Measurements from ENCODE around the gene ACAD9. TPM values are rescaled to one million over a fixed set of nuclear protein-coding genes. Genes with fewer than 3 reads are reported as not detected.
"Not testable (repeated sequence)": the region's sequence is repeated elsewhere in the genome, so short reads cannot be mapped to it uniquely, and the experiment has no call there.

Gene ACAD9
- polyA plus RNA-seq, 3 donors = 21.9 to 27.7 (median 25.6) TPM

DNA sequence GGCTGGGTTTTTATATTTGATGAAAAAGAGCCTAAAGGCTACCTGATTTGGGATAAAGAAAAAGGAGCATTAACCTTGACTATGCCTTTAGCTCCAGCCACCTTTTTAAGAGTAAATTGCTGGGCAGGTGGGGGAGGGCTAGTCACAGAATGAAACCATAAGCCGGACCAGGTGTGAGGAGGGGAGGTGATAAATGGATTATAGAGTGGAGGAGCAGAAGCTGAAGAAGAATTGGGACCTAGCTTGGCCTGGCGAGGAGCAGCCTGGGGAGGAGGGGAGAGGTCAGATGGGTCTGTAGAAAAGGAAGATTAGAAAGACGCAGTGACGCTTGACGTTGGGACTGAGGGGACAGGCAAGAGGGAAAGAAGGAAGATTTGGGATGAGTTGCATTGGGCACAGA, 46.4 kb upstream of the ACAD9 start:
- H4K20me1 ChIP-seq (ENCODE audit: insufficient read depth, low read length); H3K79me2 ChIP-seq (ENCODE audit: insufficient read depth, low read length); H3K4me3 Mint-ChIP-seq; H3K4me1 ChIP-seq (ENCODE audit: control insufficient read depth in 1 of 2, insufficient read depth in 2 of 2, low read length in 2 of 2); H3K4me1 Mint-ChIP-seq; H3K27me3 ChIP-seq (ENCODE audit: control insufficient read depth in 2 of 2, insufficient read depth in 2 of 2, low read length in 2 of 2); H3K27ac ChIP-seq (ENCODE audit: low read depth in 1 of 2, low read length in 2 of 2); H3K27ac Mint-ChIP-seq; DNase-seq; H2AFZ ChIP-seq (ENCODE audit: insufficient read depth, low read depth, low read length, poor library complexity, severe bottlenecking); H3K9me3 ChIP-seq (replicated peaks in 1 of 2; ENCODE audit: control insufficient read depth in 1 of 2, insufficient read depth in 1 of 2, low read length in 2 of 2); H3K9ac ChIP-seq (ENCODE audit: insufficient read depth, low read length, poor library complexity, severe bottlenecking); intact Hi-C loops (cut with micrococcal nuclease); H3K4me2 ChIP-seq (replicated peaks; ENCODE audit: extremely low read depth, low read length, poor library complexity, severe bottlenecking); H3K36me3 Mint-ChIP-seq; H3K36me3 ChIP-seq (replicated peaks in 1 of 2; ENCODE audit: control insufficient read depth in 1 of 2, insufficient read depth in 2 of 2, low read length in 2 of 2); H3K27me3 Mint-ChIP-seq (ENCODE audit: low read depth in 3 of 3); H3K4me3 ChIP-seq (replicated peaks in 1 of 3; ENCODE audit: low read depth in 2 of 3, low read length in 3 of 3); H3K9me3 Mint-ChIP-seq: not testable (repeated sequence)
- whole genome bisulfite sequencing (ENCODE audit: insufficient coverage) = 96% methylated on average over 5 of the region's 5 CpGs

GRCh38 chr3:128835096-128835495, 44.3 kb upstream of the ACAD9 start:
- Histone ChIP-seq H3K4me1 (ENCODE audit: control insufficient read depth in 1 of 2, insufficient read depth in 2 of 2, low read length in 2 of 2) (no peaks in the 10 kb centered on the region), H3K36me3 (replicated peaks in 1 of 2; ENCODE audit: control insufficient read depth in 1 of 2, insufficient read depth in 2 of 2, low read length in 2 of 2) (no peaks in the 10 kb centered on the region), H3K79me2 (ENCODE audit: insufficient read depth, low read length) (no peaks in the 10 kb centered on the region), H3K27me3 (ENCODE audit: control insufficient read depth in 2 of 2, insufficient read depth in 2 of 2, low read length in 2 of 2) (no peaks in the 10 kb centered on the region), H3K4me3 (replicated peaks in 1 of 3; ENCODE audit: low read depth in 2 of 3, low read length in 3 of 3) (no peak overlapping the region), H2AFZ (ENCODE audit: insufficient read depth, low read depth, low read length, poor library complexity, severe bottlenecking) (no peak overlapping the region), H3K27ac (ENCODE audit: low read depth in 1 of 2, low read length in 2 of 2) (no peak overlapping the region), H4K20me1 (ENCODE audit: insufficient read depth, low read length) (no peaks in the 10 kb centered on the region), H3K4me2 (replicated peaks; ENCODE audit: extremely low read depth, low read length, poor library complexity, severe bottlenecking) (no peak overlapping the region), H3K9ac (ENCODE audit: insufficient read depth, low read length, poor library complexity, severe bottlenecking) (no peak overlapping the region), H3K9me3 (replicated peaks in 1 of 2; ENCODE audit: control insufficient read depth in 1 of 2, insufficient read depth in 1 of 2, low read length in 2 of 2) (no peaks in the 10 kb centered on the region)
- Mint-ChIP-seq H3K9me3 (no peaks in the 10 kb centered on the region), H3K4me3 (no peak overlapping the region), H3K4me1 (peaks cover 7% of the 10 kb centered on the region), H3K27me3 (ENCODE audit: low read depth in 3 of 3) (peaks cover 0 to 2% (median 0%) of the 10 kb centered on the region in 3 donors), H3K27ac (no peak overlapping the region), H3K36me3 (no peaks in the 10 kb centered on the region)
- TF ChIP-seq CTCF (IDR thresholded peaks at IDR 0.05) = no peak
- no peak for DNase-seq
- intact Hi-C loops (cut with micrococcal nuclease) = no loop called here
- 90% methylated on average over 2 of the region's 4 CpGs for WGBS (ENCODE audit: insufficient coverage)
